Hematopoietic multipotent progenitor cell treated with erythropoietin and hydrocortisone succinate and interleukin-3 and kit ligand, for 15 days (in vitro differentiated cells): ENCODE data around the gene PHF2.

ENCODE experiments used
- DNase-seq: peaks from one replicate; pipeline ENCODE4 v3.0.0-alpha.2; 2015; ENCODE audit warnings: low spot score

Gene PHF2

GRCh38 chr9:93701494-93702218 is 125.3 kb downstream of the PHF2 start:
- no peak for DNase-seq

GRCh38 chr9:93702261-93702660 is 125.9 kb downstream of the PHF2 start:
- DNase-seq, result no peak

GRCh38 chr9:93708289-93708986 is 132.1 kb downstream of the PHF2 start:
- DNase-seq, result no peak

GRCh38 chr9:93708987-93709302 is 132.6 kb downstream of the PHF2 start:
- no peak for DNase-seq

- DNase-seq, result no peak
These were observed 133.4 kb downstream of the PHF2 start for GRCh38 chr9:93709600-93710369.

GRCh38 chr9:93710370-93710723 is 134.0 kb downstream of the PHF2 start:
- DNase-seq, result no peak

GRCh38 chr9:93711002-93711401 is 134.6 kb downstream of the PHF2 start:
- DNase-seq, result no peak

GRCh38 chr9:93712896-93713295 is 136.5 kb downstream of the PHF2 start:
- DNase-seq, result no peak

GRCh38 chr9:93713716-93714115 is 137.3 kb downstream of the PHF2 start:
- DNase-seq, result no peak

- DNase-seq, result no peak
These were observed 145.1 kb downstream of the PHF2 start for GRCh38 chr9:93721417-93721965.

- DNase-seq, result no peak
These were observed 148.5 kb downstream of the PHF2 start for GRCh38 chr9:93724852-93725251.

- no peak for DNase-seq
These were observed 149.0 kb downstream of the PHF2 start for GRCh38 chr9:93725382-93725781.

- DNase-seq, result no peak
These were observed 149.8 kb downstream of the PHF2 start for GRCh38 chr9:93726147-93726546.
